ENCODE measurements around the gene ATG10.

DNA sequence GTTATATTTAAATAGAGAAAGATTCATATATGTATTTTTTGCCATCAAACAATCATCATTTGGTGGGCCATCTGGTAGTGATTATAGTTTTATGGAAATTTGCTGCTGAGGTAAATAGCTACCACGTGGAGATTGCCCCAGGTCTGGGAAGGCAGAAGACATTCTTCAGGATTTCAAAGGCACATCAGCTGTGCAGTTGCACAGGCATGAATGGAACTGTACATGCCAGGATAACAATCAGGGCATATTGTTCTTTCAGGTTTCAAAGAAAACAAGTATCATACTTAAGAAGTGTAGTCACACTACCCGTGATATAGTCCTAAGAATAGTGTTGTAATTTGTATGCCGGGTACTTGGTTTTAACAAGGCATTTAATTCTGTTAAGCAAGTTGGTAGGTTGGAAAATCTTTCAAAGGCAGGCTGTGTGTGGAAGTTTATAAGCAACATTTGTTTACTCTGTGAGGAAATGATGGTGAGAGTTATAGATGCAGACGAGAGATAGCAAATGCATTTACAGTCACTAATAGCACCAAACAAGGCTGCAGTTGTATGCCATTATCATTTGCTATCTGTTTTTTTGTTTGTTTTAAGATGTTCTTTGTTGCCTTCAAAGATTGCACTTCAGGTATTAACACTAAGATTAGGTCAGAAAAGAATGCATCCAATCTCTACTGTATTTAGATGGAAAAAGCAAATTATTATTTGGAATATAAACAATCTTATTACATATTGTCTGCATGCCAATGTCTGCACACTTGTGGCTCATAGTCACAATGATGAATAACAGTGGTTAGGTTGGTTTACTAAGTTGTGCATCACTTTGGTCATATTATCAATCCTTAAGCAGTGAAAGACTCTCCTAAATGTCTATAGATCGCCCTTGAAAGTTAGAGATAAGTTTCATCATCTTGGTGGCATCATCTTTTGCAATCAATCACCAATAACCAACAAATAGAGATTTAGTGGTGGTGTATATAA is 251.1 kb downstream of the ATG10 start:
- TF ChIP-seq POLR2AphosphoS5 (IDR thresholded peaks at IDR 0.05; ENCODE audit: insufficient read depth in 1 of 2, low read depth in 1 of 2) = no peak
- TF ChIP-seq, protein P1, sequence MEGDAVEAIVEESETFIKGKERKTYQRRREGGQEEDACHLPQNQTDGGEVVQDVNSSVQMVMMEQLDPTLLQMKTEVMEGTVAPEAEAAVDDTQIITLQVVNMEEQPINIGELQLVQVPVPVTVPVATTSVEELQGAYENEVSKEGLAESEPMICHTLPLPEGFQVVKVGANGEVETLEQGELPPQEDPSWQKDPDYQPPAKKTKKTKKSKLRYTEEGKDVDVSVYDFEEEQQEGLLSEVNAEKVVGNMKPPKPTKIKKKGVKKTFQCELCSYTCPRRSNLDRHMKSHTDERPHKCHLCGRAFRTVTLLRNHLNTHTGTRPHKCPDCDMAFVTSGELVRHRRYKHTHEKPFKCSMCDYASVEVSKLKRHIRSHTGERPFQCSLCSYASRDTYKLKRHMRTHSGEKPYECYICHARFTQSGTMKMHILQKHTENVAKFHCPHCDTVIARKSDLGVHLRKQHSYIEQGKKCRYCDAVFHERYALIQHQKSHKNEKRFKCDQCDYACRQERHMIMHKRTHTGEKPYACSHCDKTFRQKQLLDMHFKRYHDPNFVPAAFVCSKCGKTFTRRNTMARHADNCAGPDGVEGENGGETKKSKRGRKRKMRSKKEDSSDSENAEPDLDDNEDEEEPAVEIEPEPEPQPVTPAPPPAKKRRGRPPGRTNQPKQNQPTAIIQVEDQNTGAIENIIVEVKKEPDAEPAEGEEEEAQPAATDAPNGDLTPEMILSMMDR (IDR thresholded peaks at IDR 0.05) = no peak
